B cell (primary cell): ENCODE measurements around the gene INPP1.

Source experiments
- CTCF ChIP-seq: fragments of 200-600 bp; IDR thresholded peaks from one replicate; pipeline ENCODE4 v1.8.0; 2022; ENCODE audit warnings: antibody characterized with exemption, mild to moderate bottlenecking
- EZH2 ChIP-seq: IDR thresholded peaks from 2 replicates; pipeline ENCODE4 v1.6.1; 2012; ENCODE audit warnings: borderline replicate concordance, low read depth, mild to moderate bottlenecking, moderate library complexity, low read length; ENCODE audit not compliant: insufficient read depth, poor library complexity, severe bottlenecking

- TF ChIP-seq CTCF (no peak), EZH2 (no peak)
These were observed 66.2 kb downstream of the INPP1 start for GRCh38 chr2:190409616-190410015.
